Karpas-422 (cell line): ENCODE measurements around the gene ARL8A. TPM values are rescaled to one million over a fixed set of nuclear protein-coding genes. Genes with fewer than 3 reads are reported as not detected.

Experiments used
- DNase-seq: peaks from one replicate; pipeline ENCODE4 v3.0.0-alpha.2; 2015
- H2AFZ ChIP-seq: fragments of 200-600 bp; sonication (generic); 2 replicates; pipeline ENCODE4 v1.6.1; 2014; ENCODE audit warnings: antibody characterized with exemption, low read length, mixed read lengths
- H3K27ac ChIP-seq: fragments of 200-600 bp; sonication (generic); 2 replicates; pipeline ENCODE4 v1.5.1; 2014; ENCODE audit warnings: mild to moderate bottlenecking, low read length, moderate library complexity
- H3K27me3 ChIP-seq: fragments of 200-600 bp; sonication (generic); 2 replicates; pipeline ENCODE4 v1.6.1; 2014; ENCODE audit warnings: low read length, mixed read lengths
- H3K36me3 ChIP-seq: fragments of 200-600 bp; sonication (generic); 2 replicates; pipeline ENCODE4 v1.6.1; 2014; ENCODE audit warnings: low read length, mixed read lengths; ENCODE audit not compliant: insufficient read depth
- H3K4me1 ChIP-seq: fragments of 200-600 bp; sonication (generic); 2 replicates; pipeline ENCODE4 v1.6.1; 2014; ENCODE audit warnings: mild to moderate bottlenecking, low read length, mixed read lengths
- H3K4me2 ChIP-seq: fragments of 200-600 bp; sonication (generic); 2 replicates; pipeline ENCODE4 v1.6.1; 2014; ENCODE audit warnings: low read length, low read depth, mild to moderate bottlenecking; ENCODE audit not compliant: poor library complexity, severe bottlenecking
- H3K4me3 ChIP-seq: fragments of 200-600 bp; sonication (generic); 2 replicates; pipeline ENCODE4 v1.5.1; 2014; ENCODE audit warnings: mild to moderate bottlenecking, antibody characterized with exemption, low read length, mixed read lengths
- H3K79me2 ChIP-seq: fragments of 200-600 bp; sonication (generic); 2 replicates; pipeline ENCODE4 v1.6.1; 2014; ENCODE audit warnings: mild to moderate bottlenecking, low read length, mixed read lengths
- H3K9ac ChIP-seq: fragments of 200-600 bp; sonication (generic); 2 replicates; pipeline ENCODE4 v1.6.0; 2014; ENCODE audit warnings: low read length
- H3K9me2 ChIP-seq: fragments of 200-600 bp; sonication (generic), shearing (Covaris generic); replicated peaks from 2 replicates; pipeline ENCODE4 v1.6.0; 2014; ENCODE audit warnings: mild to moderate bottlenecking, low read length, moderate library complexity; ENCODE audit not compliant: insufficient read depth
- H3K9me3 ChIP-seq: fragments of 300-700, 200-600 bp; sonication (generic); 2 replicates; pipeline ENCODE4 v1.6.1; 2014; ENCODE audit warnings: low read length, mixed read lengths
- H4K20me1 ChIP-seq: fragments of 200-600 bp; sonication (generic); 2 replicates; pipeline ENCODE4 v1.6.1; 2014; ENCODE audit warnings: mild to moderate bottlenecking, antibody characterized with exemption, low read length, low read depth; ENCODE audit not compliant: insufficient read depth
- total RNA-seq: library from RNA; depleted of rRNA; stranded (reverse); fragments of >200 nt; shearing (Covaris generic); gene quantifications from 2 replicates; pipeline ENCODE4 v1.2.3, GENCODE V29; 2014; ENCODE audit warnings: low replicate concordance

ARL8A gene
- total RNA-seq, 1 experiment from 2014 or later, result 26.7 TPM

DNA sequence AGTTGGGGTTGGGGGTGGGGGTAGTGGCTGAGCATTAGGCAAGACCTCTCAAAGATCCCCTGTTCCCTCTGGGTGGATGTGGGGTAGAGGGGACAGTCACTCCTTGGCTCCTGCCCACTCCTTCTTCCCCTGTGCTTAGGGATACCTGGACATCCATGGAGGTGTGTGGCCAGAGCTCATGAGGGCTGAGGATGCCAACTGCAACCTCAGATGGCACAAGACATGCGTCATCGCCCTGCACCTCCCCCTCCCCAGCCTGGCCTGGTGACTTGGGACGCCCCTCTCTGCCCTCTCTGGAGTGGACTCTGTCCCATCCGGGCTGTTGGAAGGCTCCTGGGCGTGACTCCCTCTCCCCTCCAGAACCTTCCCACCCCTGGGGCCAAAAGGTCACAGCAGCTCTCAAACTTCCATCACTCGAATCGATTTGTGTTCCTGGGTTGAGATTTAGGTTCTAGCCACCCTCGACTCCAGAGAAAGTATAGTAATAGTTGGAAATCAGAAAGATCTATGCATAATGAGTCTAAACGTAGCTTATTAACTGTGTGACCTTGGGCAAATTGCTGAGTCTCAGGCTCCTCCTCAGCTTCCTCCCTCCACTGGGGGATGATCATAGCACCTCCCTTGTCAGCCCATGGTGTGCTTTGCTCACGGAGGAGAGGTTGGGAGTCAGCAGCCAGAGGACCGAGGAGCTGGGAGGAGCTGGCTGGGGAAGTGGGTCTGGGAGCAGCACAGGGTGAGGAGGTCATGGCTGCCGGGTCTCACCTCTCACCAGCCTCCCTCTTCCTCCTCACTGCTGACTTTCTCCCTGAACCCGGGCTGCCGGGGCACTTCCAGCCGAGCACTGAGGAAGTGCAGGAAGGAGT, 18.1 kb upstream of the ARL8A start:
- Histone ChIP-seq H3K9me3 (no peaks in the 10 kb centered on the region), H3K4me2 (peak overlapping the region; percentile 36), H3K4me1 (peaks cover 57% of the 10 kb centered on the region), H3K9me2 (no peaks in the 10 kb centered on the region), H3K27me3 (no peaks in the 10 kb centered on the region), H3K9ac (peak overlapping the region; percentile 28; the same call in 1 of the 2 replicates), H3K79me2 (0 out of 2 replicates have a peak, but pooled peaks cover 4% of the 10 kb centered on the region), H4K20me1 (no peaks in the 10 kb centered on the region; the same call in 1 of the 2 replicates), H3K36me3 (no peaks in the 10 kb centered on the region), H3K4me3 (no peak overlapping the region), H2AFZ (no peak overlapping the region), H3K27ac (no peak overlapping the region)
- DNase-seq, result peak; percentile 55

- Histone ChIP-seq H3K36me3 (no peaks in the 10 kb centered on the region), H3K27me3 (no peaks in the 10 kb centered on the region), H2AFZ (no peak overlapping the region), H3K4me1 (peaks cover 57% of the 10 kb centered on the region), H3K4me2 (peak overlapping the region; percentile 23), H3K4me3 (no peak overlapping the region), H3K79me2 (0 out of 2 replicates have a peak, but pooled peaks cover 4% of the 10 kb centered on the region), H3K9ac (peak overlapping the region; percentile 21; the same call in 1 of the 2 replicates), H3K9me3 (no peaks in the 10 kb centered on the region), H3K9me2 (no peaks in the 10 kb centered on the region), H3K27ac (no peak overlapping the region), H4K20me1 (no peaks in the 10 kb centered on the region; the same call in 1 of the 2 replicates)
- no peak for DNase-seq
Measured at GRCh38 chr1:202162047-202162417, 17.5 kb upstream of the ARL8A start.

- no peaks in the 10 kb centered on the region for H3K9me3 ChIP-seq
- peak overlapping the region; percentile 90 for H3K4me2 ChIP-seq
- H3K79me2 ChIP-seq, result 0 out of 2 replicates have a peak, but pooled peaks cover 4% of the 10 kb centered on the region
- H3K4me3 ChIP-seq, result peak overlapping the region; percentile 82
- H2AFZ ChIP-seq, result no peak overlapping the region
- DNase-seq, result no peak
- H3K27me3 ChIP-seq, result no peaks in the 10 kb centered on the region
- peak overlapping the region; percentile 85 for H3K9ac ChIP-seq
- no peaks in the 10 kb centered on the region; the same call in 1 of the 2 replicates for H4K20me1 ChIP-seq
- H3K36me3 ChIP-seq, result no peaks in the 10 kb centered on the region
- H3K9me2 ChIP-seq, result no peaks in the 10 kb centered on the region
- H3K27ac ChIP-seq, result no peak overlapping the region
- H3K4me1 ChIP-seq, result peaks cover 57% of the 10 kb centered on the region
Measured at GRCh38 chr1:202161151-202162046, 16.9 kb upstream of the ARL8A start.

- 0 out of 2 replicates have a peak, but pooled peaks cover 4% of the 10 kb centered on the region for H3K79me2 ChIP-seq
- no peaks in the 10 kb centered on the region for H3K27me3 ChIP-seq
- no peaks in the 10 kb centered on the region; the same call in 1 of the 2 replicates for H4K20me1 ChIP-seq
- peak; percentile 88 for DNase-seq
- peak within 1 kb of the TSS; percentile 27; the same call in 1 of the 2 replicates for H2AFZ ChIP-seq
- no peaks in the 10 kb centered on the region for H3K9me2 ChIP-seq
- H3K9ac ChIP-seq, result peak within 1 kb of the TSS; percentile 85
- no peaks in the 10 kb centered on the region for H3K9me3 ChIP-seq
- H3K4me1 ChIP-seq, result peaks cover 62% of the 10 kb centered on the region
- H3K36me3 ChIP-seq, result no peaks in the 10 kb centered on the region
- H3K4me3 ChIP-seq, result peak within 1 kb of the TSS; percentile 82
- peak within 1 kb of the TSS; percentile 90 for H3K4me2 ChIP-seq
- peak within 1 kb of the TSS; percentile 91 for H3K27ac ChIP-seq
Measured at GRCh38 chr1:202160377-202160940, 15.9 kb upstream of the ARL8A start, which contains the start of gene PTPN7. Gene PTPN7 (minus strand): TSS chr1:202160602. CDS start chr1:202159402, 1,200 bp downstream.

DNA sequence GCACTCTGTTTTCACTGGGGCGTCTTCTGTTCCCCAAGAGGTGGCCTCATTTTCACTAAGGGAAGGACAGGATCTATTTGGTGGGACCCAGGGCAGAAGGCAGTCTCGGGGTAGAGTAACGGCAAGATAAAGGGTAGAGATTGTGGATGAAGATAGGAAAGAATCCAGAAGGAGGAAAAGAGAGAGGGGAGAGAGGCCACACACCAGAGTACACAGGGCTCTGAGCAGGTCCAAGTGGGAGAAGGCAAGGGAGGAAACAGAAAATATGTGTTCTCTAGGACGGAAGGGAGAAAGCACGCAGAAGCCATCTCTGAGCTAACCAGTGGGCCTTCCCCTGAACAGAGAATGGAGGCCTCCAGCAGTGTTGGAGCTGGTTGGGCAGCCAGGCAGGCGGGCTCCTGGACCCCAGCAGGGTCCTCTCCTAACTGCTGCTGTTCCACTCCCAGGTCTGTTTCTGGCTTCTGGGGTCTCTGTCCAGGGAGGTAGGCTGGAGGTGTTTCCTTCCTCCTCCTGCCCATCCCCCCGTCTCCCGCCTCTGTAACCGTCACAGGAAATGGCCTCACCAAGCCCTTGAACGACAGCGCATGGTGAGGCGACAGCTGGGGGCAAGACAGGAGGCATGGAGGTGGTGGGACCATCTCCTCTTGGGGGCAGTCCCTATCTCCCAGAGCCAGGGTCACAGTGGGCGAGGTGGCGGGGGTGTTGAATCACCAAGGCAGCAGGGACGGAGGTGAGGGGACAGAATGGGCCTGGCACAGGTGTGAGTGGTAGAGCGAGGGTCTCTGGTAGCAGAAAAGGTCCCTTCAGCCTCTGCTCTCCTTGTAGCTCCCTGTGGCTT, 15.2 kb upstream of the ARL8A start:
- Histone ChIP-seq H3K27me3 (no peaks in the 10 kb centered on the region), H3K4me3 (peak overlapping the region; percentile 82), H3K9me3 (no peaks in the 10 kb centered on the region), H2AFZ (peak overlapping the region; percentile 27; the same call in 1 of the 2 replicates), H3K79me2 (0 out of 2 replicates have a peak, but pooled peaks cover 4% of the 10 kb centered on the region), H3K36me3 (no peaks in the 10 kb centered on the region), H4K20me1 (no peaks in the 10 kb centered on the region; the same call in 1 of the 2 replicates), H3K4me1 (peaks cover 67% of the 10 kb centered on the region), H3K9ac (peak overlapping the region; percentile 85), H3K9me2 (no peaks in the 10 kb centered on the region), H3K27ac (peak overlapping the region; percentile 91), H3K4me2 (peak overlapping the region; percentile 90)
- DNase-seq, result peak; percentile 86

GRCh38 chr1:202158810-202159533, 14.4 kb upstream of the ARL8A start:
- H3K4me2 ChIP-seq, result peak overlapping the region; percentile 90
- H3K9ac ChIP-seq, result peak overlapping the region; percentile 85

More at GRCh38 chr1:202158810-202159533, 14.4 kb upstream of the ARL8A start:
- Histone ChIP-seq H3K4me1 (peaks cover 63% of the 10 kb centered on the region), H3K9me3 (no peaks in the 10 kb centered on the region), H3K9me2 (no peaks in the 10 kb centered on the region), H2AFZ (no peak overlapping the region; the same call in 1 of the 2 replicates), H3K27ac (peak overlapping the region; percentile 91), H3K79me2 (0 out of 2 replicates have a peak, but pooled peaks cover 4% of the 10 kb centered on the region), H3K36me3 (peaks cover 5% of the 10 kb centered on the region; the same call in 1 of the 2 replicates), H3K4me3 (peak overlapping the region; percentile 82), H4K20me1 (no peaks in the 10 kb centered on the region), H3K27me3 (no peaks in the 10 kb centered on the region)
- peak; percentile 75 for DNase-seq
